T-helper 1 cell treated with Interleukin-12 subunit alpha and Interleukin-12 subunit beta and Interleukin-4 antibody, amounts not matched to agents 30 μg/mL and 1 μg/mL, for 36 hours (primary cell): ENCODE measurements around the gene MX1.
"Not testable (repeated sequence)": the region's sequence is repeated elsewhere in the genome, so short reads cannot be mapped to it uniquely, and the experiment has no call there.

ENCODE experiments used
- H3K27ac Mint-ChIP-seq: one replicate; pipeline ENCODE4 v1.8.0; 2021; ENCODE audit warnings: mild to moderate bottlenecking, mixed read lengths
- H3K27me3 Mint-ChIP-seq: one replicate; pipeline ENCODE4 v1.8.0; 2021; ENCODE audit warnings: low read depth, mixed read lengths
- H3K36me3 Mint-ChIP-seq: one replicate; pipeline ENCODE4 v1.8.0; 2021; ENCODE audit warnings: low read depth, mixed read lengths
- H3K4me1 Mint-ChIP-seq: one replicate; pipeline ENCODE4 v1.8.0; 2021; ENCODE audit warnings: low read depth, mixed read lengths
- H3K4me3 Mint-ChIP-seq: one replicate; pipeline ENCODE4 v1.8.0; 2021; ENCODE audit warnings: mild to moderate bottlenecking, moderate library complexity, mixed read lengths
- H3K9me3 Mint-ChIP-seq: one replicate; pipeline ENCODE4 v1.8.0; 2021; ENCODE audit warnings: mixed read lengths

Gene MX1

DNA sequence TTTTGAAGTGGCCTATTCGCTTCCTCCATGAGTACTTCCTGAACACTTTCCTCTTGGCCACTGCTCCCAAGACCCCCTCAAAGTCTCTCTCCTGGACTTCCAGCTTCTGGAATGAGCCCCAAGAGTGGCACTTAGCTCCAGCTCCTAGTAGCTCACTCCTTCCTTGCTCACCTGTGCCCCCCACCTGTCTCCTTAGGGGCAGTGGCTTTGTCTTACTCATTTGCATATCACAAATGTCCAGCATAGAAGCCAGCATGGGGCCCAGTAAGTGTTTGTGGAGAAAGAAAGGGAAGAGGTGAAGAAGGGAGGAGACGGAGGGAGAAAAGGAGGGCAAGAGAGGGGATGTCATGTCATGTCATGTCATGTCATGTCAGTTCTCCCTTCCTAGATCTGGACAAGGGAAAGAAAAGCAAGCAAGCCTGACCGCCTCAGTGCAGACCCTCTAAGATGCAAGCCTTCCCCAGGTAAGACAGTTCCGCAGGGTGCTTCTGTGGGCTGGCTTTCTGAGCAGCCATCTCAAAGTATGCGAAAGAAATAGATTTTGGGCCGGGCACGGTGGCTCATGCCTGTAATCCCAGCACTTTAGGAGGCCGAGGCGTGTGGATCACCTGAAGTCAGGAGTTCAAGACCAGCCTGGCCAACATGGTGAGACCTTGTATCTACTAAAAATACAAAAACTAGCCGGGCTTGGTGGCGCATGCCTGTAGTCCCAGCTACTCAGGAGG is 6.9 kb upstream of the MX1 start:
- peaks cover 22% of the 10 kb centered on the region for H3K9me3 Mint-ChIP-seq
- H3K27ac Mint-ChIP-seq: peak overlapping the region; percentile 38
- peaks cover 7% of the 10 kb centered on the region for H3K36me3 Mint-ChIP-seq
- peak overlapping the region; percentile 42 for H3K4me3 Mint-ChIP-seq
- peaks cover 34% of the 10 kb centered on the region for H3K4me1 Mint-ChIP-seq
- peaks cover 22% of the 10 kb centered on the region for H3K27me3 Mint-ChIP-seq

GRCh38 chr21:41419921-41420862 is 5.8 kb upstream of the MX1 start:
- H3K4me3 Mint-ChIP-seq: peak overlapping the region; percentile 81
- H3K4me1 Mint-ChIP-seq: peaks cover 40% of the 10 kb centered on the region
- peaks cover 11% of the 10 kb centered on the region for H3K27me3 Mint-ChIP-seq
- peaks cover 6% of the 10 kb centered on the region for H3K36me3 Mint-ChIP-seq
- H3K27ac Mint-ChIP-seq: peak overlapping the region; percentile 91
- peaks cover 14% of the 10 kb centered on the region for H3K9me3 Mint-ChIP-seq

GRCh38 chr21:41420998-41421397 is 5.0 kb upstream of the MX1 start:
- Mint-ChIP-seq H3K4me1 (peaks cover 47% of the 10 kb centered on the region), H3K4me3 (peak overlapping the region; percentile 81), H3K9me3 (peaks cover 11% of the 10 kb centered on the region), H3K27ac (peak overlapping the region; percentile 90)
- not testable (repeated sequence) for H3K36me3 Mint-ChIP-seq, H3K27me3 Mint-ChIP-seq

DNA sequence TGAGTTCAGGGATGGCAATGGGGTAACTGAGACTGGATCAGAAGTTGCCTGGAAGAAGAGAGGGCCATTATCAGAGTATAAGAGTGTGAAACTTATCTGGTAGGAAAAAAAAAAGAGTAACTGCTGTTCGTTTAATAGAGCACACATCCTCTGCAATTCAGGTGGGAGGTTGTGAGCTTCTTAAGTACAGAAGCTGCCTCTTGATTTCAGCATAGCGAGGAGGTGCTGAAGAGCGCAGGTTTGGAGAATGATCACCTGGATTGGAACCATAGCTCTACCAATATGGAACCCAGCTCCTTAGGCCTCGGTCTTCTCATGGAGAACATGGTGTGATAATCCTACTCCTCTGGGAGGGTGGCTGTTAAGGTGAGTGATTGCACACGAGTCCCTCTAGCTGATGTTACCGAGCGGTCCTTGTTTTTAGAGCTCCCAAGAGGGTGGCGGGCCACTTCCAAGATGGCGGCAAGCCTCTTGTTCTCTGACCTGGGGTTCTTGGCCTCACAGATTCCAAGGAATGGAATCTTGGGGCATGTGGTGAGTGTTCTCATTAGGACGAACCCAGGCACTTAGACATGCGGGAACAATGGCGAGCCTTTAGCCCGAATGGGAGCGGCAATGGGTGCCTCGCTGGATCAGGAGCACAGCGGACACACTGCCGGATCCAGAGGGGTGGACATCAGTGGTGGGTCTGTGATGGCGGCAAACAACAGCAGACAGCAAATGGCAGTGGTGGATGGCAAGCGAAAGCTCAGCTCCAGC is 3.3 kb upstream of the MX1 start:
- Mint-ChIP-seq H3K27me3 (no peaks in the 10 kb centered on the region), H3K4me3 (no peak overlapping the region), H3K9me3 (peaks cover 4% of the 10 kb centered on the region), H3K4me1 (peaks cover 53% of the 10 kb centered on the region), H3K27ac (peak overlapping the region; percentile 98), H3K36me3 (peaks cover 20% of the 10 kb centered on the region)

DNA sequence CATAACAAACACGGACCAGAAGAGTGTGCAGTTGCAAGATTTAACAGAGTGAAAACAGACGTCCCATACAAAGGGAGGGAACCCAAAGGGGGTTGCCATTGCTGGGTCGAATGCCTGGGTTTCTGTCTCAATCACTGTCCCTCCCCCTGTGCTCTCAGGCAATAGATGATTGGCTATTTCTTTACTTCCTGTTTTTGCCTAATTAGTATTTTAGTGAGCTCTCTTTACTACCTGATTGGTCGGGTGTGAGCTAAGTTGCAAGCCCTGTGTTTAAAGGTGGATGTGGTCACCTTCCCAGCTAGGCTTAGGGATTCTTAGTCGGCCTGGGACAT is 2.8 kb upstream of the MX1 start:
- Mint-ChIP-seq H3K4me1 (peaks cover 58% of the 10 kb centered on the region), H3K27ac (peak overlapping the region; percentile 98), H3K4me3 (peak overlapping the region; percentile 14), H3K36me3 (peaks cover 23% of the 10 kb centered on the region)
- H3K27me3 Mint-ChIP-seq, H3K9me3 Mint-ChIP-seq: not testable (repeated sequence)

DNA sequence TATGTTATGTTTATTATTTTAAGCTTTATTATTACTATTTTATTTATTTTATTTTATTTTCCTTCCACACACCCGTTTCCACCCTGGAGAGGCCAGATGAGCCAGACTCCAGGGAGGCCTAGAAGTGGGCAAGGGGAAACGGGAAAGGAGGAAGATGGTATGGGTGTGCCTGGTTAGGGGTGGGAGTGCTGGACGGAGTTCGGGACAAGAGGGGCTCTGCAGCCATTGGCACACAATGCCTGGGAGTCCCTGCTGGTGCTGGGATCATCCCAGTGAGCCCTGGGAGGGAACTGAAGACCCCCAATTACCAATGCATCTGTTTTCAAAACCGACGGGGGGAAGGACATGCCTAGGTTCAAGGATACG is 468 bp upstream of the MX1 start:
- Mint-ChIP-seq H3K4me1 (peaks cover 63% of the 10 kb centered on the region), H3K9me3 (no peaks in the 10 kb centered on the region), H3K27ac (peak overlapping the region; percentile 98), H3K27me3 (no peaks in the 10 kb centered on the region), H3K36me3 (peaks cover 42% of the 10 kb centered on the region), H3K4me3 (peak overlapping the region; percentile 96)

GRCh38 chr21:41426676-41427404 is 801 bp downstream of the MX1 start:
- H3K27me3 Mint-ChIP-seq: no peaks in the 10 kb centered on the region
- peaks cover 59% of the 10 kb centered on the region for H3K4me1 Mint-ChIP-seq
- H3K9me3 Mint-ChIP-seq: no peaks in the 10 kb centered on the region
- H3K4me3 Mint-ChIP-seq: peak overlapping the region; percentile 96
- H3K36me3 Mint-ChIP-seq: peaks cover 50% of the 10 kb centered on the region
- H3K27ac Mint-ChIP-seq: peak overlapping the region; percentile 98

DNA sequence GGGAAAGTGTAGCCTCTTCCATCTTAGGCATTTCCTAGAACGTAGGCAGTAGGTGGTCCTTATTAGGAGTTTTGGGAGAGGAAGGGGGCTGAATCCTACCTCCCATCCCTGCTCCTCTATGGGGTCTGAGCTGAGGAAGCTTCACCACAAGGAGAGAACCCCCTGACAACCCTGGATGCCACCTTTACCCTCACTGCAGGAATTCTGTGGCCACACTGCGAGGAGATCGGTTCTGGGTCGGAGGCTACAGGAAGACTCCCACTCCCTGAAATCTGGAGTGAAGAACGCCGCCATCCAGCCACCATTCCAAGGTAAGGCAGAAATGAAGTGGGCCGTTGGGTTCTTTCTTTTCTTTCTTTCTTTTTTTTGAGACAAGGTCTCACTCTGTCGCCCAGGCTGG is 1.5 kb downstream of the MX1 start:
- Mint-ChIP-seq H3K4me1 (peaks cover 58% of the 10 kb centered on the region), H3K36me3 (peaks cover 58% of the 10 kb centered on the region), H3K9me3 (no peaks in the 10 kb centered on the region), H3K4me3 (peak overlapping the region; percentile 96), H3K27ac (peak overlapping the region; percentile 98), H3K27me3 (no peaks in the 10 kb centered on the region)

GRCh38 chr21:41428311-41428710 is 2.3 kb downstream of the MX1 start:
- H3K27ac Mint-ChIP-seq: peak overlapping the region; percentile 98

GRCh38 chr21:41428847-41429246 is 2.8 kb downstream of the MX1 start:
- H3K36me3 Mint-ChIP-seq: peaks cover 67% of the 10 kb centered on the region
- H3K27ac Mint-ChIP-seq: peak overlapping the region; percentile 98
- peak overlapping the region; percentile 96 for H3K4me3 Mint-ChIP-seq
- H3K27me3 Mint-ChIP-seq: no peaks in the 10 kb centered on the region
- no peaks in the 10 kb centered on the region for H3K9me3 Mint-ChIP-seq
- peaks cover 58% of the 10 kb centered on the region for H3K4me1 Mint-ChIP-seq

More at GRCh38 chr21:41428311-41428710, 2.3 kb downstream of the MX1 start:
- H3K9me3 Mint-ChIP-seq: no peaks in the 10 kb centered on the region
- peaks cover 61% of the 10 kb centered on the region for H3K4me1 Mint-ChIP-seq
- peaks cover 65% of the 10 kb centered on the region for H3K36me3 Mint-ChIP-seq
- H3K4me3 Mint-ChIP-seq: peak overlapping the region; percentile 96
- H3K27me3 Mint-ChIP-seq: no peaks in the 10 kb centered on the region

- H3K36me3 Mint-ChIP-seq: peaks cover 72% of the 10 kb centered on the region
- H3K27me3 Mint-ChIP-seq: no peaks in the 10 kb centered on the region
- H3K4me1 Mint-ChIP-seq: peaks cover 55% of the 10 kb centered on the region
- no peak overlapping the region for H3K27ac Mint-ChIP-seq
- H3K4me3 Mint-ChIP-seq: no peak overlapping the region
- peaks cover 1% of the 10 kb centered on the region for H3K9me3 Mint-ChIP-seq
These were observed 3.3 kb downstream of the MX1 start for GRCh38 chr21:41429305-41429704.

DNA sequence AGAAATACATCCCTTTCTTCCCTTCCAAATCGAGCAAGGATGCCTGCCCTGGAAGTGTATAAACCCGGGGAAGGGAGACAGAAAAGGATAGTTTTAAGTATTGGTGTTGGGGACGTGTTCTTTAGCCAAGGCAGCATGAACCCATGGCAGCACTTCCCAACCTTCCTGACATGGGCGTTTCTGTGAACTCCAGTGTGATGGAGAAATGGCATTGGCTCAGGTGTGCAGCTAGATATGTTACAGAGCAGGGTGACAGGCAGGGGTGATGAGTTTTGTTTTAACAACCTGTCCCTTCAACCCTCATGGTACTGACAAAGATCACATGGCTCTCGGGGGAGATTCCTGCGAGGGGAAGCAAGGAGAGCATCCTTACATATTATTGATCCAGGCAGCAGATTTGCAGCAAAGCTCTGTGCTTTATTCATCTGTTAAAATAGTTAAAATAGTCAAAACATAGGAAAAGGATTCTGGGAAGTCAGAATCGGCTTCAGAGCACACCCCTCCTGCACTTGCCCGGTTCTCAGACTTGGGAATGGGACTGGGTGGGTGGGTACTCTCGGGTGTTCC is 4.0 kb downstream of the MX1 start:
- Mint-ChIP-seq H3K27ac (peak overlapping the region; percentile 45), H3K27me3 (no peaks in the 10 kb centered on the region), H3K9me3 (peaks cover 8% of the 10 kb centered on the region), H3K4me1 (peaks cover 56% of the 10 kb centered on the region), H3K36me3 (peaks cover 79% of the 10 kb centered on the region), H3K4me3 (peak overlapping the region; percentile 48)

- no peak overlapping the region for H3K4me3 Mint-ChIP-seq
- no peak overlapping the region for H3K27ac Mint-ChIP-seq
- no peaks in the 10 kb centered on the region for H3K27me3 Mint-ChIP-seq
- peaks cover 13% of the 10 kb centered on the region for H3K9me3 Mint-ChIP-seq
- peaks cover 92% of the 10 kb centered on the region for H3K36me3 Mint-ChIP-seq
- peaks cover 62% of the 10 kb centered on the region for H3K4me1 Mint-ChIP-seq
These were observed 5.9 kb downstream of the MX1 start for GRCh38 chr21:41431788-41432548.
